Right atrium auricular region (tissue), 2 donors: Measurements from ENCODE around the gene LCAT. TPM values are rescaled to one million over a fixed set of nuclear protein-coding genes. Genes with fewer than 3 reads are reported as not detected.

Experiments used
- DNase-seq: peaks from one replicate; pipeline ENCODE4 v3.0.0-alpha.2; 2019; ENCODE audit warnings: low spot score
- H3K27ac ChIP-seq, 2 donors: fragments of 200-600 bp; sonication (generic); 1 replicate in 1 of 2; 2 replicates in 1 of 2; pipeline ENCODE4 v1.5.1; 2016 to 2019
- H3K27me3 ChIP-seq, 2 donors: fragments of 200-600 bp; sonication (generic); one replicate each; pipeline versions ENCODE4 v1.5.1 to v1.6.0; 2017 to 2019
- H3K36me3 ChIP-seq: fragments of 200-600 bp; sonication (generic); one replicate; pipeline ENCODE4 v1.5.1; 2016
- H3K4me1 ChIP-seq, 2 donors: fragments of 200-600 bp; sonication (generic); one replicate each; pipeline versions ENCODE4 v1.5.1 to v1.6.0; 2017 to 2019
- H3K4me3 ChIP-seq, 2 donors: fragments of 200-600 bp; sonication (generic); 1 replicate in 1 of 2; 2 replicates in 1 of 2; pipeline ENCODE4 v1.5.1; 2017 to 2019; ENCODE audit warnings: mild to moderate bottlenecking in 1 of 2, moderate library complexity in 1 of 2
- H3K9me3 ChIP-seq, 2 donors: fragments of 200-600 bp; sonication (generic); one replicate each; pipeline ENCODE4 v1.5.1; 2019
- total RNA-seq, 2 donors: library from RNA; depleted of rRNA; stranded (reverse); fragments of >200 nt; gene quantifications; one replicate each; pipeline ENCODE4 v1.1.0, GENCODE V29; 2016
- TF ChIP-seq, protein P1 (sequence below), 2 donors: fragments of 200-600 bp; sonication (generic); IDR thresholded peaks; one replicate each; pipeline ENCODE4 v1.5.1; 2019; ENCODE audit warnings: antibody characterized with exemption in 2 of 2

LCAT gene
- total RNA-seq, 2 donors from 2014 or later: 2.9 to 11.8 TPM

- Histone ChIP-seq H3K27ac (no peak overlapping the region), H3K4me3 (no peak overlapping the region), H3K9me3 (no peaks in the 10 kb centered on the region), H3K27me3 (no peaks in the 10 kb centered on the region), H3K36me3 (peaks cover 7% of the 10 kb centered on the region), H3K4me1 (peaks cover 0 to 30% of the 10 kb centered on the region in 2 donors)
- TF ChIP-seq, protein P1, sequence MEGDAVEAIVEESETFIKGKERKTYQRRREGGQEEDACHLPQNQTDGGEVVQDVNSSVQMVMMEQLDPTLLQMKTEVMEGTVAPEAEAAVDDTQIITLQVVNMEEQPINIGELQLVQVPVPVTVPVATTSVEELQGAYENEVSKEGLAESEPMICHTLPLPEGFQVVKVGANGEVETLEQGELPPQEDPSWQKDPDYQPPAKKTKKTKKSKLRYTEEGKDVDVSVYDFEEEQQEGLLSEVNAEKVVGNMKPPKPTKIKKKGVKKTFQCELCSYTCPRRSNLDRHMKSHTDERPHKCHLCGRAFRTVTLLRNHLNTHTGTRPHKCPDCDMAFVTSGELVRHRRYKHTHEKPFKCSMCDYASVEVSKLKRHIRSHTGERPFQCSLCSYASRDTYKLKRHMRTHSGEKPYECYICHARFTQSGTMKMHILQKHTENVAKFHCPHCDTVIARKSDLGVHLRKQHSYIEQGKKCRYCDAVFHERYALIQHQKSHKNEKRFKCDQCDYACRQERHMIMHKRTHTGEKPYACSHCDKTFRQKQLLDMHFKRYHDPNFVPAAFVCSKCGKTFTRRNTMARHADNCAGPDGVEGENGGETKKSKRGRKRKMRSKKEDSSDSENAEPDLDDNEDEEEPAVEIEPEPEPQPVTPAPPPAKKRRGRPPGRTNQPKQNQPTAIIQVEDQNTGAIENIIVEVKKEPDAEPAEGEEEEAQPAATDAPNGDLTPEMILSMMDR (IDR thresholded peaks at IDR 0.05): no peak
- no peak for DNase-seq
Measured at GRCh38 chr16:67932462-67932840, 11.5 kb downstream of the LCAT start.

DNA sequence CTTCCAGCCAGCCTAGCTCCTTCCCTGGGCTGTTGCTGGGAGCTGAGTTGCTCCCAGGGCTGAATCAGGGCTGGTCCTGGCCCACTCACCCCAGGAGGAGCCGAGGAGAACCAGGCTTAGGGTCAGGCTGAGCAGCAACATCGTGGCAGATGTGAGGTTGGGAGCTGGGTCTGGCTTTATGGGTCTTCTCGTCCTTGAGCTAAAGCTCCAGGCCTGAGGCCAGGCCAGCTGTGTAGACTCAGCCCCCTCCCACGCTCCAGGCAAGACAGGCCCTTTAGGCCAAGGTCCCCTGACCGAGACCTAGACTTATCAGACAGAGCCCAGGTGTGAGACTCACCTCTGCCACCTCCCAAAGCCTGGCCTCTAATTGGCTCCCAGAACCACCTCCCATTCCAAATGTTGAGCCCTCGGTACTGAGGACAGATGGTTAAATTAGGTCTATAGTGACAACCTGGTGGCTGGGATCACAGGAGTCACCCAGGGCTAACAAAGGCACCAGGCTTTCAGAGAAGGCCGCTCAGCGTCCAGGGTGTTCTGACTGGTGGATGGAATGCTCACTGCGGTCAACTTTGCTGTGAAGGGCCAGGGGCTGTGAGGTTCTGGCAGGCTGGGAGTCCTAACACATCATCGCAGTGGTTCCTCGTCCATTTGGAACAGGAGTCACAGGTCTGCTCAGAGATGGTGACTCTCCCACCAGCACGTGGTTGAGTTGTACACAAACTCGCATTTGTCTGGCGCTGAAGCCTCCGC is 12.0 kb downstream of the LCAT start, which contains the start of gene CTRL:
Gene CTRL (minus strand): TSS at position 151 of the 750 bp plus-strand sequence. CDS start 10 bp downstream, at position 141.
- no peak within 1 kb of the TSS for H3K27ac ChIP-seq
- peaks cover 10% of the 10 kb centered on the region for H3K36me3 ChIP-seq
- no peak for DNase-seq
- no peaks in the 10 kb centered on the region for H3K9me3 ChIP-seq
- peaks cover 0 to 25% of the 10 kb centered on the region in 2 donors for H3K4me1 ChIP-seq
- no peaks in the 10 kb centered on the region for H3K27me3 ChIP-seq
- H3K4me3 ChIP-seq: no peak within 1 kb of the TSS
- TF ChIP-seq, protein P1 (IDR thresholded peaks at IDR 0.05): no peak

DNA sequence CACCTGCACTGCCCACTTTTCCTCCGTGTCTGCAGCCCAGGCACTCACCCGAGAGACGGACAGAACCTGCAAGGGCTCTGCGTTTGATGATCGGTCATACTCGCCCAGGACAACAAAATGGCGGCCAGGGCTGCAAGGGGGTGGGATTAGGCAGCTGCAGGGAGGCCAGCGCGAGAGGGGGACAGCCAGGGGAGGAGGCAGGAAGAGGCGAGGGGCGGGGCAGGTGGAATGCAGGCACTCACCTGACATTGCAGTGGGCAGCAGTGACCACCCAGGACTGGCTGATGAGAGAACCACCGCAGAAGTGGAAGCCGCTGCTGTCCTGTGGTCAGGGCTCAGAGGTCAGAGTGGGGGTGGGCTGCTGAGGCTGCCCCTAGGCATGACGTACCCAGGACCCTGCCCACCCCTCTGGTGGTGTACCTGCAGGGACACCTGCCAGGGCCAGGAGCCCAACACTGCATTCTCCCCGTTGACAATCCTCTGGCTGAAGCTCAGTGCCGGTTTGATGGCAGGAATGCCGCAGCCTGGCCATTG is 13.2 kb downstream of the LCAT start:
- Histone ChIP-seq H3K9me3 (no peaks in the 10 kb centered on the region), H3K36me3 (peaks cover 10% of the 10 kb centered on the region), H3K27me3 (no peaks in the 10 kb centered on the region), H3K4me1 (peaks cover 0 to 36% of the 10 kb centered on the region in 2 donors), H3K27ac (no peak overlapping the region), H3K4me3 (no peak overlapping the region)
- TF ChIP-seq, protein P1 (IDR thresholded peaks at IDR 0.05): no peak
- no peak for DNase-seq

GRCh38 chr16:67930191-67930590 is 13.7 kb downstream of the LCAT start:
- H3K4me1 ChIP-seq: peaks cover 0 to 38% of the 10 kb centered on the region in 2 donors
- no peaks in the 10 kb centered on the region for H3K27me3 ChIP-seq
- H3K27ac ChIP-seq: no peak overlapping the region
- peaks cover 10% of the 10 kb centered on the region for H3K36me3 ChIP-seq
- no peaks in the 10 kb centered on the region for H3K9me3 ChIP-seq
- H3K4me3 ChIP-seq: no peak overlapping the region
- TF ChIP-seq, protein P1 (IDR thresholded peaks at IDR 0.05): no peak
- DNase-seq: no peak

DNA sequence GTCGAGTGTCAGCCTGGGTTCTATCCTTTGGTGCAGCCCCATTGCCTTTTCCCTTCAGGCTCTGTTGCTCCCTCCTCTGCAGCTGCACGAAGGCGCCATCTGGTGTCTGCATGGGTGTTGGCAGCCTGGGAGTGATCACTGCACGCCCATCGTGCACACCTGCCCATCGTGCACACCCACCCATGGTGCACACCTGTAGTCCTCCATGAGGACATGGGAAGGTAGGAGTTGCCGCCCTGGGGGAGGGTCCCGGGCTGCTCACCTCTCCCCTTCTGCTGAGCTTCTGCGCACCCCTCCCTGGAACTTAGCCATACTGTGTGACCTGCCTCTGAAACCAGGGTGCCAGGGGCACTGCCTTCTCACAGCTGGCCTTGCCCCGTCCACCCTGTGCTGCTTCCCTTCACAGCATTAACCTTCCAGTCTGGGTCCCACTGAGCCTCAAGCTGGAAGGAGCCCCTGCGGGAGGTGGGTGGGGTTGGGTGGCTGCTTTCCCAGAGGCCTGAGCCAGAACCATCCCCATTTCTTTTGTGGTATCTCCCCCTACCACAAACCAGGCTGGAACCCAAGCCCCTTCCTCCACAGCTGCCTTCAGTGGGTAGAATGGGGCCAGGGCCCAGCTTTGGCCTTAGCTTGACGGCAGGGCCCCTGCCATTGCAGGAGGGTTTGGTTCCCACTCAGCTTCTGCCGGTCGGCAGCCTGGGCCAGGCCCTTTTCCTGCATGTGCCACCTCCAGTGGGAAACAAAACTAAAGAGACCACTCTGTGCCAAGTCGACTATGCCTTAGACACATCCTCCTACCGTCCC is 15.2 kb downstream of the LCAT start:
- H3K9me3 ChIP-seq: no peaks in the 10 kb centered on the region
- peaks cover 10% of the 10 kb centered on the region for H3K36me3 ChIP-seq
- peaks cover 0 to 27% of the 10 kb centered on the region in 2 donors for H3K4me1 ChIP-seq
- H3K4me3 ChIP-seq: no peak overlapping the region
- H3K27ac ChIP-seq: no peak overlapping the region
- no peak for DNase-seq
- H3K27me3 ChIP-seq: no peaks in the 10 kb centered on the region
- TF ChIP-seq, protein P1 (IDR thresholded peaks at IDR 0.05): peak; percentile 86 to 92
